Peyer's patch (tissue), 4 donors: ENCODE data around the gene ACSL4. TPM values are rescaled to one million over a fixed set of nuclear protein-coding genes. Genes with fewer than 3 reads are reported as not detected.

Experiments used
- DNase-seq, 3 donors: peaks; one replicate each; pipeline ENCODE4 v3.0.0-alpha.2; 2017 to 2019
- H3K27ac ChIP-seq, 4 donors: fragments of 200-600 bp; sonication (generic); one replicate each; pipeline ENCODE4 v1.5.1; 2016 to 2019
- H3K27me3 ChIP-seq, 2 donors: fragments of 200-600 bp; sonication (generic); one replicate each; pipeline ENCODE4 v1.5.1; 2019
- H3K36me3 ChIP-seq, 3 donors: fragments of 200-600 bp; sonication (generic); one replicate each; pipeline ENCODE4 v1.5.1; 2016 to 2019
- H3K4me1 ChIP-seq, 4 donors: fragments of 200-600 bp; sonication (generic); one replicate each; pipeline ENCODE4 v1.5.1; 2016 to 2019
- H3K4me3 ChIP-seq, 4 donors: fragments of 200-600 bp; sonication (generic); 1 replicate in 3 of 4; 2 replicates in 1 of 4; pipeline ENCODE4 v1.5.1; 2016 to 2019; ENCODE audit warnings: mild to moderate bottlenecking in 1 of 4
- H3K9me3 ChIP-seq, 4 donors: fragments of 200-600 bp; sonication (generic); one replicate each; pipeline ENCODE4 v1.5.1; 2016 to 2019; ENCODE audit warnings: mild to moderate bottlenecking in 1 of 4
- POLR2A ChIP-seq, 2 donors: fragments of 450-650 bp; IDR thresholded peaks; one replicate each; pipeline ENCODE4 v1.5.1; 2017; ENCODE audit warnings: antibody characterized with exemption in 2 of 2, mild to moderate bottlenecking in 2 of 2, moderate library complexity in 2 of 2
- total RNA-seq, 4 donors: library from RNA; depleted of rRNA; stranded (reverse); fragments of >200 nt; gene quantifications; one replicate each; pipeline ENCODE4 v1.1.0, GENCODE V29; 2016
- TF ChIP-seq, protein P1 (sequence below), 6 experiments: fragments of 450-650 bp in 4 of 6; fragments of 200-600 bp in 2 of 6; sonication (generic) in 1 of 6; IDR thresholded peaks; one replicate each; pipeline ENCODE4 v1.5.1; 2017 to 2019; ENCODE audit warnings: antibody characterized with exemption in 6 of 6, mild to moderate bottlenecking in 3 of 6, moderate library complexity in 1 of 6

ACSL4 gene
- total RNA-seq, 4 donors from 2014 or later, result 12.4 to 32.2 (median 17.6) TPM

DNA sequence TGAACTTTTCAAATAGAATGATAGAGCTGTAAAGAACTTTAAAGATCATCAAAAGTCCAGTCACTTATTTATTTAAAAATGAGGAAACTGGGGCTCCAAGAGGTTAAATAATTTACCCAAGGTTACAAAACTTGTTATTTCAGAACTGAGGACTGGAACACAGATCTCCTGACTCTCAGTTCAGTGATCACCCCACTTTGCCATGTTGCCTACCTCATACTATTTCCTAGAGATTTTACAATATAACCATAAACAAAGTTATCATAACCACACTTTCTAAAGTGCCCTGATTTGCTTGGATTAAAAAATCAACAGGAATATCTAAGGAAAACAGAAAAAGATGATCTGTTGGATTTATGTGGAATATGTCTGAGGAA lies 7.4 kb upstream of the ACSL4 start:
- H3K27ac ChIP-seq, result no peak overlapping the region
- H3K36me3 ChIP-seq, result no peaks in the 10 kb centered on the region
- no peak for TF ChIP-seq POLR2A (IDR thresholded peaks at IDR 0.05)
- TF ChIP-seq, protein P1, sequence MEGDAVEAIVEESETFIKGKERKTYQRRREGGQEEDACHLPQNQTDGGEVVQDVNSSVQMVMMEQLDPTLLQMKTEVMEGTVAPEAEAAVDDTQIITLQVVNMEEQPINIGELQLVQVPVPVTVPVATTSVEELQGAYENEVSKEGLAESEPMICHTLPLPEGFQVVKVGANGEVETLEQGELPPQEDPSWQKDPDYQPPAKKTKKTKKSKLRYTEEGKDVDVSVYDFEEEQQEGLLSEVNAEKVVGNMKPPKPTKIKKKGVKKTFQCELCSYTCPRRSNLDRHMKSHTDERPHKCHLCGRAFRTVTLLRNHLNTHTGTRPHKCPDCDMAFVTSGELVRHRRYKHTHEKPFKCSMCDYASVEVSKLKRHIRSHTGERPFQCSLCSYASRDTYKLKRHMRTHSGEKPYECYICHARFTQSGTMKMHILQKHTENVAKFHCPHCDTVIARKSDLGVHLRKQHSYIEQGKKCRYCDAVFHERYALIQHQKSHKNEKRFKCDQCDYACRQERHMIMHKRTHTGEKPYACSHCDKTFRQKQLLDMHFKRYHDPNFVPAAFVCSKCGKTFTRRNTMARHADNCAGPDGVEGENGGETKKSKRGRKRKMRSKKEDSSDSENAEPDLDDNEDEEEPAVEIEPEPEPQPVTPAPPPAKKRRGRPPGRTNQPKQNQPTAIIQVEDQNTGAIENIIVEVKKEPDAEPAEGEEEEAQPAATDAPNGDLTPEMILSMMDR (IDR thresholded peaks at IDR 0.05), result no peak

DNA sequence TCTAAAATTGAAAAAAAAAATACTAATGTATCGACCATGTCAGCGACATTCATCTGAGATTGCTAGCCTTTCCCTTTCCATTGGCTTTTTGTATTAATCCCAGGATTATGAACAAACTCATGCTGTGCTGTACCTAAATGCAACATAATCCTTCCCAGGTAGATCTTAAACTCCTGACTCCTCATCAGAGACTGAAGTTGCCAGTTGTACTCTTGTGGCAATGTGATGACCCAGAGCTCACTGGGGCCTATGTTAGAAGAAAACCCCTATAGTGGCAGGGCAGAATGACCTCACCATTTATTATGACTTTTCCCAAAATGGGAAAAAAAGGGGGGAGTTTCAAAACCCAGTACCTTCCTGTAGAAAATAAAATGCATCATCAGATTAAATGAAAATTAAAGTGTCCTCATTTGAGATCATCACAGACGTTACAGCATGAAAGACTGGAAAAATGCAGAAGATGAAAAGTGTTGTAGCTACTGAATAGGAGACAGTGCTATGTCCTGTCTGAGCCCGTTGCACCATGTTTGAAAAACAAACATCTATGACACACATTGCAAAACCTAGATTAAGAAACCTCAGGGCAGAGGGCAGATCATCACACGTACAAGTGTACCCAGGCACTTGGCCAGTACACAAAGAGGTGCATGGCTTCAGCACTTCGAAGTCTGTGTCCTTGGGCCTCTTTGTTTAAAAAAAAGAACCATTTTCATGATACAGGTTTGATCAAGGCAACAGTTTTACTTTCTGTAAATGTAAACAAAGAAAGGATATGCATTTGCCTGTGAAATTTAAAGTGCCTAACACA lies 6.8 kb upstream of the ACSL4 start:
- H3K27ac ChIP-seq, result no peak overlapping the region
- H3K4me3 ChIP-seq, result no peak overlapping the region
- H3K36me3 ChIP-seq, result no peaks in the 10 kb centered on the region
- no peaks in the 10 kb centered on the region for H3K4me1 ChIP-seq
- no peaks in the 10 kb centered on the region for H3K27me3 ChIP-seq
- TF ChIP-seq POLR2A (IDR thresholded peaks at IDR 0.05), result no peak
- TF ChIP-seq, protein P1 (IDR thresholded peaks at IDR 0.05), result no peak
- no peaks in the 10 kb centered on the region for H3K9me3 ChIP-seq
- DNase-seq, result no peak

More for the DNA sequence above, 7.4 kb upstream of the ACSL4 start:
- Histone ChIP-seq H3K4me1 (no peaks in the 10 kb centered on the region), H3K27me3 (no peaks in the 10 kb centered on the region), H3K9me3 (no peaks in the 10 kb centered on the region), H3K4me3 (no peak overlapping the region)
- DNase-seq, result no peak

DNA sequence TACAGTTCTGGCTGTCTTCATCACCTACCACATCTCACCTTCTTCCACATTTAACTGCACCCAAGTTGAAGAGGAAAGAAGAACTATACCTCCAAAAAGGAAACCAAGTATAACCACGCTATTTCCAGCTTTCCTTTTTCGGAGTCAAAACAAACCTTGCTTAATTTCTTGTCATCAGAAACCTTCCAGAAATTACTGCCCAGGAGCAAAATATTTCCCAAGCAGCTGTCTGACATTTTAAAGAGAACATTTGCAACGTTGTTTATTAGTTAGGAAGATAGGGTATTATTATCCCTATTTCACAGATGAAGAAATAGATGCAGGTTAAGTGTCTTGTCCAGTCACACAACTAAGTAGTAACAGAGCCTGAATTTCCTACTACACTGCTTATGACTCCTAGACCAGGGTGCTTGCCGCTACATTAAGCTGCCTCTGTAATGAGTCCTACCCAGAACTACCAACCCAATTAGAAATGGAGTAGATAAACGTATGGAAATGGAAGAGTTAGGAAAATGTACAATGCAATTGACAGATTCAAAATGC lies 2.2 kb upstream of the ACSL4 start:
- DNase-seq, result no peak
- no peak overlapping the region for H3K4me3 ChIP-seq
- H3K9me3 ChIP-seq, result no peaks in the 10 kb centered on the region
- TF ChIP-seq POLR2A (IDR thresholded peaks at IDR 0.05), result no peak
- TF ChIP-seq, protein P1 (IDR thresholded peaks at IDR 0.05), result no peak
- H3K27me3 ChIP-seq, result no peaks in the 10 kb centered on the region
- no peak overlapping the region for H3K27ac ChIP-seq
- H3K4me1 ChIP-seq, result no peaks in the 10 kb centered on the region
- no peaks in the 10 kb centered on the region for H3K36me3 ChIP-seq

DNA sequence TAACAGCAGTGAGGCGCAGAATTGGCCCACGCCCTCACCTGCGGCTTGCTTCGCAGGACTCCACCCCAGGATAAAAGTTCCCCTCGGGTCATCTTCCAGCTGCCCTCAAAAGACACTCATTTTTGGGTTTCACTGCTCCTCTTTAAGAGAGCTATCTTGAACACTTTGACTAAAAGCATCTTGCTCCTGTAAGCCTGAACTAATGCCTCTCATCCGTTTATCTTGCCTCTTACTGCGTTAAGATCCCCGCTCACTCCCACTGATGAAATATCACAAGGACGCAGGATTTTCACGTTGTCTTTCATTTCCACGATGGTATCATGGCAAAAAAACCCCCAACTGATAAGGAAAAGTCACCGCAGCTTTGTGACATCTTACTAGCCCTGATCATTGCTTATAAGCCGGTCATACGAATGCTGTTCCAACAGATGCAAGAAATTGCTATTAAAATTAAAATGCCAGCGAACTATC lies 591 bp upstream of the ACSL4 start:
- H3K4me3 ChIP-seq, result peak overlapping the region; percentile 59 to 84 (median 76)
- H3K27ac ChIP-seq, result peak overlapping the region; percentile 80 to 89 (median 86)
- no peaks in the 10 kb centered on the region for H3K4me1 ChIP-seq
- no peaks in the 10 kb centered on the region for H3K9me3 ChIP-seq
- no peaks in the 10 kb centered on the region for H3K36me3 ChIP-seq
- no peaks in the 10 kb centered on the region for H3K27me3 ChIP-seq
- TF ChIP-seq, protein P1 (IDR thresholded peaks at IDR 0.05), result no peak
- TF ChIP-seq POLR2A (IDR thresholded peaks at IDR 0.05), result no peak
- DNase-seq, result no peak

DNA sequence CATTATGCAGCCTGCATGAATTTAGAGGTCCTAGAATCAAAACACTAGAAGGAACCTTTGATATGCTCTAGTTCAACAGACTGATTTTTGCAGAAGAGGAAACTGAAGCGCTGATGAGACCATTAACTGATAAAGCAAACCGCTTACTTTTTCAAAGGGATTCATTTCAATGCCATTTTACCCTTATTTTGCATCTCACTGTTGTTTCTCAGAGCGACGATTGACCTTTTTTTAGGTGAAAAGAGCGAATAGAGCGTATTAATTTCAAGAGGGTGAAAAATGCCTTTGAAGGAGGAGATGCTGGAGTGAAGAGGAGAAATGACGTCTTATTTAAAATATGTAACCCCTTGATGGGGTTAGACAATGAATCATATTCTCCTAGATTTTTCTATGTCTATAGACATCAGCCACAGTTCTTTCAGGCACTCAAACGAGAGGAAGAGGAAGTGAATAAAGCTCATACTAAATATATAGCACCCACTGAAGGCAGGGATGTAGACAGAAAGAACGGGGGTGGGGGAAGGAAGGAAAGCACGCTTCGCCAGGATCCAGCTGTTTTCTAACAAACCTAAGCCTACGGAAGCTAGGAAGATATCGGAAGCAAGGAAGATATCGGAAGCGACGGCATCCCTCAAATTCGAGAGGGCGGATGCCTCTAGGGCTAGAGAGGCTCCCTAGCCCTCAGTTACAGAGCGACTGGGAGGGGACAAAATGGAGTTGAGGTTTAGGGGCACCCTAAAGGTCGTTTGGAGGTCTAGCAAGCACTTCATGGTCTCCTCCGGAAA lies 848 bp downstream of the ACSL4 start:
- Histone ChIP-seq H3K27me3 (no peaks in the 10 kb centered on the region), H3K4me1 (no peaks in the 10 kb centered on the region), H3K36me3 (no peaks in the 10 kb centered on the region), H3K4me3 (peak overlapping the region; percentile 59 to 84 (median 76)), H3K27ac (peak overlapping the region; percentile 73 to 89 (median 83)), H3K9me3 (no peaks in the 10 kb centered on the region)
- DNase-seq, result no peak
- TF ChIP-seq POLR2A (IDR thresholded peaks at IDR 0.05), result no peak
- TF ChIP-seq, protein P1 (IDR thresholded peaks at IDR 0.05), result no peak
